HT-29 (cell line): ENCODE results near the gene AVPR2. TPM values are rescaled to one million over a fixed set of nuclear protein-coding genes. Genes with fewer than 3 reads are reported as not detected.

ENCODE experiments used
- DNase-seq: peaks from one replicate; pipeline ENCODE4 v3.0.0-alpha.2; 2015; ENCODE audit warnings: low spot score
- total RNA-seq: library from RNA; depleted of rRNA; stranded (reverse); fragments of >200 nt; shearing (Covaris generic); gene quantifications from 2 replicates; pipeline ENCODE4 v1.2.3, GENCODE V29; 2014; rRNA removed

AVPR2 gene
- total RNA-seq, 1 experiment from 2014 or later = not detected

- no peak for DNase-seq
These were observed 47.4 kb downstream of the AVPR2 start for GRCh38 chrX:153951683-153952372.

- DNase-seq = no peak
These were observed 48.0 kb downstream of the AVPR2 start for GRCh38 chrX:153952373-153953026.

- peak; percentile 82 for DNase-seq
These were observed 48.9 kb downstream of the AVPR2 start for GRCh38 chrX:153953342-153953830.

GRCh38 chrX:153953892-153954557, 49.6 kb downstream of the AVPR2 start:
- DNase-seq = no peak

GRCh38 chrX:153954558-153955227, 50.2 kb downstream of the AVPR2 start:
- no peak for DNase-seq

GRCh38 chrX:153955228-153955732, 50.8 kb downstream of the AVPR2 start:
- no peak for DNase-seq

GRCh38 chrX:153956044-153956907, 51.8 kb downstream of the AVPR2 start:
- no peak for DNase-seq

Other genes with a start within 250 kb of the AVPR2 start
- 0.99 and 1.1 TPM in 2 replicates for gene PNCK, start 230.9 kb upstream of the AVPR2 start, total RNA-seq
- gene SLC6A8, start 216.7 kb upstream of the AVPR2 start, total RNA-seq = 98.8 and 127 TPM in 2 replicates
- 387 and 409 TPM in 2 replicates for gene BCAP31, start 180.3 kb upstream of the AVPR2 start, total RNA-seq
- gene ABCD1, start 179.8 kb upstream of the AVPR2 start, total RNA-seq = 28.2 and 31.6 TPM in 2 replicates
- 7.0 and 10.3 TPM in 2 replicates for gene PLXNB3, start 140.4 kb upstream of the AVPR2 start, total RNA-seq
- gene SRPK3, start 123.6 kb upstream of the AVPR2 start, total RNA-seq = 1.1 and 5.6 TPM in 2 replicates
- gene IDH3G, start 110.3 kb upstream of the AVPR2 start, total RNA-seq = 173 and 197 TPM in 2 replicates
- 496 and 561 TPM in 2 replicates for gene SSR4, start 110.0 kb upstream of the AVPR2 start, total RNA-seq
- 0.33 TPM in 1 of 2 replicates, not detected in the other for gene PDZD4, start 74.1 kb upstream of the AVPR2 start, total RNA-seq
- gene L1CAM, start 18.5 kb upstream of the AVPR2 start, total RNA-seq = not detected in 2 replicates
- gene ARHGAP4, start 21.6 kb downstream of the AVPR2 start, total RNA-seq = 3.4 and 6.5 TPM in 2 replicates
- 304 and 321 TPM in 2 replicates for gene NAA10, start 30.4 kb downstream of the AVPR2 start, total RNA-seq
- gene RENBP, start 40.0 kb downstream of the AVPR2 start, total RNA-seq = 0.08 and 0.91 TPM in 2 replicates
- 106 and 124 TPM in 2 replicates for gene HCFC1, start 67.1 kb downstream of the AVPR2 start, total RNA-seq
- gene TMEM187, start 68.1 kb downstream of the AVPR2 start, total RNA-seq = 21.4 and 23.4 TPM in 2 replicates
- gene IRAK1, start 115.2 kb downstream of the AVPR2 start, total RNA-seq = 536 and 557 TPM in 2 replicates
- gene MECP2, start 193.0 kb downstream of the AVPR2 start, total RNA-seq = 41.6 and 52.9 TPM in 2 replicates
- not detected in 2 replicates for gene OPN1LW, start 239.6 kb downstream of the AVPR2 start, total RNA-seq